Cardiac fibroblast (primary cell): ENCODE measurements around the gene GULP1.

Experiments
- DNase-seq, 2 donors: peaks; one replicate each; pipeline versions ENCODE4 v3.0.0 to v3.0.0-alpha.2; 2010; ENCODE audit warnings: low read depth in 2 of 2
- H3K4me3 ChIP-seq, 2 donors: replicated peaks in 1 of 2; 1 replicate in 1 of 2; 2 replicates in 1 of 2; pipeline ENCODE4 v1.5.1; 2011; ENCODE audit warnings: low read depth in 2 of 2, low read length in 2 of 2, mild to moderate bottlenecking in 2 of 2, moderate library complexity in 1 of 2
- TF ChIP-seq, protein P1 (sequence below): IDR thresholded peaks from one replicate; pipeline ENCODE4 v1.5.1; 2011; ENCODE audit warnings: low read depth, mild to moderate bottlenecking, low read length, inconsistent platforms

The GULP1 gene

GRCh38 chr2:188571543-188572303 is 280.0 kb downstream of the GULP1 start:
- peak; percentile 16 to 38 for DNase-seq
- TF ChIP-seq, protein P1, sequence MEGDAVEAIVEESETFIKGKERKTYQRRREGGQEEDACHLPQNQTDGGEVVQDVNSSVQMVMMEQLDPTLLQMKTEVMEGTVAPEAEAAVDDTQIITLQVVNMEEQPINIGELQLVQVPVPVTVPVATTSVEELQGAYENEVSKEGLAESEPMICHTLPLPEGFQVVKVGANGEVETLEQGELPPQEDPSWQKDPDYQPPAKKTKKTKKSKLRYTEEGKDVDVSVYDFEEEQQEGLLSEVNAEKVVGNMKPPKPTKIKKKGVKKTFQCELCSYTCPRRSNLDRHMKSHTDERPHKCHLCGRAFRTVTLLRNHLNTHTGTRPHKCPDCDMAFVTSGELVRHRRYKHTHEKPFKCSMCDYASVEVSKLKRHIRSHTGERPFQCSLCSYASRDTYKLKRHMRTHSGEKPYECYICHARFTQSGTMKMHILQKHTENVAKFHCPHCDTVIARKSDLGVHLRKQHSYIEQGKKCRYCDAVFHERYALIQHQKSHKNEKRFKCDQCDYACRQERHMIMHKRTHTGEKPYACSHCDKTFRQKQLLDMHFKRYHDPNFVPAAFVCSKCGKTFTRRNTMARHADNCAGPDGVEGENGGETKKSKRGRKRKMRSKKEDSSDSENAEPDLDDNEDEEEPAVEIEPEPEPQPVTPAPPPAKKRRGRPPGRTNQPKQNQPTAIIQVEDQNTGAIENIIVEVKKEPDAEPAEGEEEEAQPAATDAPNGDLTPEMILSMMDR, result no peak
- H3K4me3 ChIP-seq, result no peak overlapping the region

- TF ChIP-seq, protein P1, result no peak
- no peak for DNase-seq
- H3K4me3 ChIP-seq, result no peak overlapping the region
Measured at GRCh38 chr2:188572592-188572991, 280.9 kb downstream of the GULP1 start.

DNA sequence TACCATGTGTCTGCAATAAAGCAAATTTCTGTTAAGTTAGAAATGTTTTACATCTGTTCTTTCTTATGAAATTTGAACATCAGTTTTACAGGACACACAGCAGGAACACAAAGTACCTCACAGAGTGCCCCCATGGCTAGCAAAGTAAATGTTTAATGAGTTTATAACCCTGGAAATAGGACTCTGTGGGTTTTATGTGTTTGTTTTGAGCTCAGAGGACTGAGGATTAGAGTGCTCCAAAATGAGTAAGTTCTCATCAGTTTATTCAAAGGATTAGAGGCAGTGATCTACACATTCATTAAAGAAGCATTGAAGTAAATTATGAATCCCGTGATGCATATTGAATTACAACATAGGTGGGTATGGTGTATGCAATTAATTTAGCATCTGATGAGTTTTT is 281.8 kb downstream of the GULP1 start:
- H3K4me3 ChIP-seq, result no peak overlapping the region
- TF ChIP-seq, protein P1, result no peak
- DNase-seq, result no peak

DNA sequence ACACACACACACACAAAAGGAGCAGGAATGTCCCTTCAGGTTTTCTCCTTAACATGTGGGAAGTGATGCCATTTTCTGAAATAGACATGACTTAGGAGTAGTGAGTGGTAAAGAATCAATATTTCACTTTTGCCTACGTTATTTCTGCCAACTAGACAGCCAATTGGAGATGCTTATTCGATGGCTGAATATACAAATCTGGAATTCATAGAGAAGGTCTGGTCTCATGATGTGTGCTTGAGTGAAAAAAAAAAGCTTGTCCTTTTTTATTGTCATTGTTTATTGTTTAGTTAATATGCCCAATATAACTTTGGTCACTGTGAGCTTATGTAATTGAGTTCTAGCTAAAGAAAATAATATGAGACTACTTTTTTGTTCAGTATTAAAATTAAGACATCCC is 284.3 kb downstream of the GULP1 start:
- TF ChIP-seq, protein P1, result no peak

DNA sequence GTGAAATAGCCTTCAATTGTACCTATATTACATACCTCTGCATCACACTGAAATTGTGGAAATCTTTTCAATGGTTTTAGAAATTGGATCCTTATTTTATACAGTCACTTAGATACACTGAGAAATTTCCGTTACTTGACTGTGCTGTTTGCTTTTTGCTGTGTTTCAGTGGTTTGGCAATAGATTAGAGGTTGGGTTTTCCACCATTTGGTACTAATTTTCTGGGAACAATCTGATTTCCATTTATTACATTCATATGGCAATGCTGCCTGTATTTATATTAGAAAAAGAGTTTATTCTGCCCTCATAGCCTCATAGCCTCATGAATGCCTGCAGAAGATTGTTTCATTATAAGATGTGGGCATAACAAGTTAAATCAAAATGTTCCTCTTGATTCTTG is 285.0 kb downstream of the GULP1 start:
- no peak for DNase-seq
- TF ChIP-seq, protein P1, result no peak
- no peak overlapping the region for H3K4me3 ChIP-seq

More for the DNA sequence above, 284.3 kb downstream of the GULP1 start:
- no peak overlapping the region for H3K4me3 ChIP-seq
- no peak for DNase-seq

- no peak for DNase-seq
- TF ChIP-seq, protein P1, result no peak
- no peak overlapping the region for H3K4me3 ChIP-seq
Measured at GRCh38 chr2:188577231-188577630, 285.6 kb downstream of the GULP1 start.

DNA sequence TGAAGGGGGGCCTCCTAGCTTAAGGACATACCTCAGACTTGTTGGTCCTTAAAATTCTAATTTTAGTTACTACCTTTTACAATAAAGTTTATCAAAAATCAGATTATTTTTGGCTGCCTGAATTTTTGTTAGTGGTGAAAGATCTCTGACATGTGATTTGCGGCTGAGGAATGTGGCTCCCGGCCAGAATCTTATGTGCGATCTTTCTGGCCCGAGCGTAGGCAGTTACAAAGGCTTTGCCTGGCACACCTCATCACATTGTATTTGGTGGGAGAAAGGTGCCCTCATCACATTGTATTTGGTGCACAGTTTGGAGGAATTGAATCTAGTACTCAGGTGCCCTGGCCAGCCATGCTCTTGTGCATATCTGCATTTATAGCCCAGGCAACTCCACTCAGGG is 289.1 kb downstream of the GULP1 start:
- no peak for DNase-seq
- TF ChIP-seq, protein P1, result no peak
- no peak overlapping the region for H3K4me3 ChIP-seq
